ENCODE data around the gene UBTD1.
"Not testable (repeated sequence)": the region's sequence is repeated elsewhere in the genome, so short reads cannot be mapped to it uniquely, and the experiment has no call there.

Gene UBTD1

DNA sequence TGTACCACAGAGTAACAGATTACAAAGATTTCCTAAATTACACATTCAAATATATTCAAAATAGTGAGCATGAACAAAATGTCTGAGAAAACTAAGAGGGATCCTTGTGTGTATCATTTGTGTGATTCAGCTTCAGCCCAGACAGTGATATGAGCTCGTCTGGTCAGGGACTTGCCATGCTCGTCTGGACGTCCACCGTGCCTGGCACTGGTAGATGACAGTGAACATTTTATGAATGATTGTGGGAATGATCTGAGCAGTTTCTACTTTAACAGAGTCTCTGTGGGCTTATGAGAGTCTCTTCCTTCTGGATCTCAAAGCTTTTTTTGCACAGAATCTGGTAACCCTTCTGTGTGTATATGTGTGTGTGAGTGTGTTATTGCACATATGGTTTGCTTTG is 39.7 kb downstream of the UBTD1 start:
- DNase-seq (ENCODE audit: low read depth in 2 of 2), result no peak

DNA sequence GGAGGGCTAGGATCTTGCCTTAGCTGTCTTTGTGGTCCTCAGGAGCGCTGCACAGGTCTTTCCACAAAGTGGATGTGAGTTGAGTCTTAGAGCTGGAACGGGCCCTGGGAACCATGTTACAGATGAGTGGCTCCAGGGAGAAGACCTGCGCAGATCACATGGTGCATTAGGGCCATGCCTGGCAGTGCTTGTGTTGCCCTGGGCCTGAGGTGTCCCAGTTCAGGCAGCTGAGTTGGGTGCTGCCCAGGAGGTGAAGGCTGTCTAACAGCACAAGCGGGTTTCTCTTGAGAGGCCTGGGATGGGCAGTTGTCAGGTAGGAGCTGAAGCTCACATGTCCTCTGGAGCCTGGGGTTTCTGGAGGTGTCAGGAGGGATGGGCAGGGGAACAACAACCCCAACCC is 40.1 kb downstream of the UBTD1 start:
- no peak for DNase-seq (ENCODE audit: low read depth in 2 of 2)

DNA sequence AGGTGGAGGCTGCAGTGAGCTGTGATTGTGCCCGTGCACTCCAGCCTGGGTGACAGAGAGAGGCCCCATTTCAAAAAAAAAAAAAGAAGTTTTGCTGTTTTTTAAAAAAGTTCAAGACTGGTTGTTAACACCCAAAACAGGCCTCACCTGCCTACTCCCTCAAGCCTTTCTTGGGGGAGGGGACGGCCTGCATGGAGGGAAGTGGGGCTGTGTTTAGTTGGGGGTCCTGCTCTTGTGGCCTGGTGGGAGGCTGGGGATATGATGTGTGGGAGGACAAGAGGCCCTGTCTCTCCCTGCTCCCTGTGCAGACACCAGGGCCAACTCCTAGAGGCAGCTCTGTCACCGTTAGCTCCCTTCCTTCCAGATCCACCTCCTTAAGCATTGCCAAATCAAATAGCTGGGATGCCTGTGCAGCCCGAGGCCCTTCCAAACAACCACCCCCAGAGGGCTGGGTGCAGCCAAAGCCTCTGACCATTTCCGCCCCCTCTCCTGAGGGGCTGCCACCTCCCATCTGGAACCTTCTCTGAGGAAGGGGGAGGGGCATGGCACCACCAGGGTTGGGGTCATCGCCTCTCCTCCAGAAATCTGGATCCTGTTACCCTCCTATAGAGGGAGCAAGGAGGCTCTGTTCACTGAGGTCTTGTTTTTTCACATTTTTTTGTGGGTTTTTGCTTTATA is 40.9 kb downstream of the UBTD1 start:
- DNase-seq (ENCODE audit: low read depth in 2 of 2), result no peak

DNA sequence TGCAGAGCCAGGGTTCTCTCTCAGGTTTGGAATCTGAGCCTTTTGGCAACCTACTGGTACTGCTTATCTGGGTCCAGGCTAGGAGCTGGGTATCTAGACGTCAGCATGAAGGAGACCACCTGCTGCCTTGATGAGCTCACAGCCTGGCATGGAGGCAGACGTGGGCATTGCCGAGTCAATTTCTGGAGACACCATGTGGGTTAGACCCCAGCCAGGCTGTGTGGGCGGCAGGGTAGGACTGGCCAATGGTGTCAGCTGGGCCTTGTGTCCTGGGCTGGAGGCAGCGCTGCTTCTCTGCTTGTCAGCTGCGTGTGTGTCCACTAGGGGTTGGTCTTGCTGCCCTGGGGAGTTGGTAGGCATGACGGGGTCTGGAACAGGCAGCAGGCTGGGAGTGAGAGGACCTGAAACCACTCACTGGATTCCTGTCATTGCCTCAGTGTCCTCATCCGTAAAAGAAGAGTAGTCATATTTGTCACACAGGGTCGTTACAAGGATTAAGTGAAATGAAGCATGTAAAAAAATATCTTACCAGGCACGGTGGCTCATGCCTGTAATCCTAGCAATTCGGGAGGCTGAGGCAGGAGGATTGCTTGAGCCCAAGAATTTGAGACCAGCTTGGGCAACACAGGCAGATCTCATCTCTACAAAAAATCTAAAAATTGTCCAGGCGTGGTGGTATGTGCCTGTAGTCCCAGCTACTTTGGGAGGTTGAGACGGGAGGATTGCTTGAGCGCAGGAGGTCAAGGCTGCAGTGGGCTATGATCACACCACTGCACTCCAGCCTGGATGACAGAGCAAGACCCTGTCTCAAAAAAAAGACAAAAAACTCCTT is 42.2 kb downstream of the UBTD1 start:
- no peak for DNase-seq (ENCODE audit: low read depth in 2 of 2)

DNA sequence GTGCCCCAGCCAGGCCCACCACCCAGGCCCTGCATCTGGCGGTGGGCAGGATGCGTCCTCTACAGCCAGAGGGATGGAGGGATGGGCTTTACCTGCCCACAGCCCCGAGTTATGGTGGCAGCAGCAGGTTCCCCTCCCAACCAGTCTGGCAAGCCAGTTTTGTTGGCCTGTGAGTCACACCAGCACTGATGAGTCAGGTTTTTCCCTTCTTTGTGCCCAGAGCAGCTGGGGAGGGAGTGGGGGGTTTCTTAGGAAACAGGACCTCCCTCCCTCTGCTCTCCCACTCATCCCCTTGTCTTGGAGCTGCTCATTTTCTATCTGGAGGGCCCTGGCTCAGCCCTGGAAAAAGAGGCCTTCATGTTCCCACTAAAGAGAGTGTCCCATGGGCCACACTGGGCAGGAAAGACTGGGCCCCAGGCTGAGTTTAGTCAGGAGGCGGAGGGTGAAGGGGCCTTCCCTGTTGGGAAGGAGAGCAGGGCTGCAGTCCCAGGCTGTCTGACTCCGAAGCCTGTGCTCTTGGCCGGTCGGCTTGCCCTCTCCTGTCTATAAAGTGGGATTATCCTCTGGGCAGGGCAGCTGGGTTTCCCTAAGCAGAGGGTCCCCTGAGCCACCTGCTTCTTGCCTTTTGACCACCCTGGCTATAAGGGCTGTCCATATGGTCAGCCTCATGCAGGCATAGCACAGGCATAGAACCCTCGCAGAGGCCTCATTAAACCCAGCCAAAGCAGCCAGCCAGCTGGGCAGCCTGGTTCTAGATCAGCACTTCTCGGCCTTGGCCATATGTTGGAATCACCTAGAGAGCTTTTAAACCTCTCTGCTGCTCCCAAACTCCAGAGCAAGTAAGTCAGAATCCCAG is 43.7 kb downstream of the UBTD1 start:
- no peak for DNase-seq (ENCODE audit: low read depth in 2 of 2)

DNA sequence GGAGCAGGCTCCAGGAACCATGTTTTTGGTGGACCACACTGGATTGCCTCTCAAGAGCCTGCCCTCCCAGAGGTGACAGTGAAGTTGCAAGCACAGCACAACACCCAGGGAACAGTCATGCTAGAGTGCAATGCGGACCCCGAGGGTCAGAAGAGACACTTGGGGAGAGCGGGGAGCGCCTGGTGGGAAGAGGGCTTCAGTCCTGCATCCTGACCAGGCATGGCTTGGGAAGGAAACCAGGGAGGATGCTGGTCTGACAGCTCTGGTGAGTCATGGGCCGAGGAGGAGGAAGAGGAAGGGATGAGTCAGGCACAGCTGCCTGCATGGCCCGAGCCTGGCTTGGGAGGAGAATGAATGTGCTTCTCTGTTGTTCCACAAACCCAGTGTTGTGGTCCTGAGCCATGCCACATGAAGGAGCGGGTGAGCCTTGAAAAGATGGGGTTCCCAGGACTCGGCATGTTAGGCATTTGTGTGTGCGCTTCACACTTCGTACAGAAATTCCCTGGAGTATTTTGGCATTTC is 44.4 kb downstream of the UBTD1 start:
- peak in 1 of 2 donors; percentile 1 for DNase-seq (ENCODE audit: low read depth in 2 of 2)

DNA sequence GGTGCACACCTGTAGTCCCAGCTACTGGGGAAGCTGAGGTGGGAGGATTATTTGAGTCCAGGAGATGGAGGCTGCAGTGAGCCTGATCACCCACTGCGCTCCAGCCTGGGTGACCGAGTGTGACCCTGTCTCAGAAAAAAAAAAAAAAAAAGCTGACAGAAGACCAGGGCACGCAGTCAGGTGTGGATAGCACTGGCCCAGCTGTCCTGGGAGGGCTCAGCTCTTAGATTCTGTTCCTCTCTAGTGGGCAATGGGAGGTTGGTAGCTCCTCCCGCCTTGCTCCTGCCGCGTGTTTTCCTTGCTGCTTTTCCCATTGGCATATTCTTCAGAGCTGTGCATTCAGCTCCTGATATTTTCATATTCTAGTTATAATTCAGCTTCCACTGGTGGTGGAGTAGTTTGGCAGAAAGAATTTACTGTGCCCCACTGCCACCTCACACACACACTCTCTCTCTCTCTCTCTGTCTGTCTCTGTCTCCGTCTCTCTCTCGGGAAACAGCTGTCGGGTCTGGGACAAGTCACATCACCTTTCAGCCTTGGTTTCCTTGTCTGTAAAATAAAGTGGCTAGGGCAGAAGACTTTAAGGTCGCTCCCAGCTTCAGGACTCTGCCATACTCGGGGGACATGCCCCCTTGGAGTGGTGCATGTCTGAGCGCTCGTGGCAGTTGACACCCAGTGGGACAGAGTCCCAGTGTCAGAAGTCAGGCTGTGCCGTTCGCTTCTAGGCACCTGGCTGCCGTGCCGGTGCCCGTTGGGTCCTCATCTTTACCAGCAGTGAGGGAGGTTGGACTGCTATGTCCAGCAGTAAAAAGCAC is 47.9 kb downstream of the UBTD1 start:
- DNase-seq (ENCODE audit: low read depth in 2 of 2), result no peak

DNA sequence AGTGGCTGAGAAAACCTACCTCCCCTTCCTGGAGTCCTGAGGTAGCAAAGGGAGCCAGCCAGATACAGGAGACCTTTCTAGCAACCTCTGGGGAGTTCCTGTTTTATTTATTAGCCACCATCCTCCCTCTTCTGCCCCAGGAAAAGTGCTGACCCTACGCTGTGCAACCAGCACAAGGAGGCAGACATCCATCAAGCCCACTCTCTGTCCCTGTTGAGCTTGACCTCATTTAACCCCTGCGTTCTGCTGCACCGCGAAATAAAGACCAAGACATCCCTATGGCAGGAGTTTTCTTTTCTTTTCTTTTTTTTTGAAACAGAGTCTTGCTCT is 48.5 kb downstream of the UBTD1 start:
- DNase-seq (ENCODE audit: low read depth in 2 of 2), result no peak

DNA sequence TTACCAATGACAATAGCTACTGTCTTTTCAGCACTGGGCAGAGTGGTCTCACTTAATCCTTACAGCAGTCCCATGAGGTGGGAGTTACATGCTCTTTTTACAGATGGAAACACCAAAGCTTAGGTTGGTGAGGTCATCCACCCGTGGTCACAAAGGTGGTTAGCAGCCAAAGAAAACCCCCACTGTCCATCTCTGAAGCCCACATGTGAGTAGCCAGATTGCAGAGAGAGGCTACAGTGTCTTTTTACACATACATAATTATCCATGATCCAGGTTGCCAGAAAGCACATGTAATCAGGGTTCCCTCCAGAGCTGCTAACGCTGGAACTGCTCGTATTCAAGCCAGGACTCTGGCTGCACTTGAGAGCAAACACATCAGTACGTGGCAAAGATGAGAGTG is 49.2 kb downstream of the UBTD1 start:
- DNase-seq (ENCODE audit: low read depth in 2 of 2), result no peak

DNA sequence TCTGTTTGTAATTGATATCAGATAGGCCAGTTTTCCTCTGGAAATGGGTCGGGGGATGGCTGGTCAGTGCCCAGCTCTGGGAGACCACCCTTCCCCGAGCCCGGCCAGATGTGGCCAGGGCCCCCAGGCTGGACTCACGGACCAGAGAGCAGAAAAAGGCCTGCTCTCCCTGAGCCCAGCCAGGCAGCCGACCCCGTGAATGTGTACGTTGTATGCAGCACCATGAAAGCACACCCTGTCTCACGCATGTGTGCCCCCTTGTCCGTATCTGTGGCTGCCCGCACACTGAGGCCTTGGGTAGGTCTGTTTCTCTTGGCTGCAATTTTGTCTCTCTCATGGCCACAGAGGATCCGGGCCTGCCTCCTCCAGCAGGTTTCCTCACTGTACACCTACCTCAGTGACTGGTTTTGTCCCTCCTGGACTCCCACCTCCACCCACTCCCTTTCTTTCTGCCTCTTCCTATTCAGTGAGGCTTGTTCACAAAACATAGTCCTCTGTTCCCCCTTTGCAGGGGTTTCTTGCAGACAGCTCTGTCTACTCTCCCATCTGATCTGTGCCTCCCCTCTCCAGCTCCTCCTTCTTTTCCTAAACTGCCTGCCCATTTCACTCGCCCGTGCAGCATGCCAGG is 50.2 kb downstream of the UBTD1 start:
- no peak for DNase-seq (ENCODE audit: low read depth in 2 of 2)

DNA sequence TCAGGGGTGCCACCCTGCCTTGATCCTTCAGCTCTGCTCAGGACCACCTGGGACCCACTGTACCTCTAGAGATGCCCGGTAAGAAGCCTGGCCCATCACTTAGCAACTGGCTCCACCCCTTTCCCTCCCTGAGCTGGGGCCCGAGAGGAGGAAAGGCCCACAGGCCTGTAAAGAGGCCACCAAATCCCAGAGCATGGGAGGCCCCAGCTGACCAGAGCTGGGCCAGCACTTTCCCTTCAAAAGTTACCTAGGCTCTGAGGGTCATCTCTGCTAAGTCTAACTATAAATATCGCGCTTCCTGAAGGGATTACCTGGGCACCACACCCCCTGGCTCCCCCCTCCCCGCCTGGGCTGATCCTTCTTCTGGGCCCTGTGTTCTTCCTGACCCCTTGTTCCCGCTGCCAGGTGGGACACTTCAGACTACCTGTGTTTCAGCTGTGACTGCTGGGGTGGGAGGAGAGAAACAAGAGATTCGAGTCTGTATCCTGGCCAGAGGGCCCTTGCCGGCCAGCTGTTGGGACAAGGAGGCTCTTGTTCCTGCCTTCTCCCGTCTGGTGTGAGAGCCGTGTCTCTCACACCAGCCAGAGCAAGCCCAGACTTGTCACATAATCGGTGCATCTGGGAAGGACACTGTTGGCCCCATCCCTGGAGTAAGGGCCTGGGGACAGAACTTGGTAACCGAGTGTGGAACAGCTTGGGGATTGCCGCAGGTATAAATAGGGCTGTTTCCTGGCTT is 51.0 kb downstream of the UBTD1 start:
- DNase-seq (ENCODE audit: low read depth in 2 of 2), result no peak

DNA sequence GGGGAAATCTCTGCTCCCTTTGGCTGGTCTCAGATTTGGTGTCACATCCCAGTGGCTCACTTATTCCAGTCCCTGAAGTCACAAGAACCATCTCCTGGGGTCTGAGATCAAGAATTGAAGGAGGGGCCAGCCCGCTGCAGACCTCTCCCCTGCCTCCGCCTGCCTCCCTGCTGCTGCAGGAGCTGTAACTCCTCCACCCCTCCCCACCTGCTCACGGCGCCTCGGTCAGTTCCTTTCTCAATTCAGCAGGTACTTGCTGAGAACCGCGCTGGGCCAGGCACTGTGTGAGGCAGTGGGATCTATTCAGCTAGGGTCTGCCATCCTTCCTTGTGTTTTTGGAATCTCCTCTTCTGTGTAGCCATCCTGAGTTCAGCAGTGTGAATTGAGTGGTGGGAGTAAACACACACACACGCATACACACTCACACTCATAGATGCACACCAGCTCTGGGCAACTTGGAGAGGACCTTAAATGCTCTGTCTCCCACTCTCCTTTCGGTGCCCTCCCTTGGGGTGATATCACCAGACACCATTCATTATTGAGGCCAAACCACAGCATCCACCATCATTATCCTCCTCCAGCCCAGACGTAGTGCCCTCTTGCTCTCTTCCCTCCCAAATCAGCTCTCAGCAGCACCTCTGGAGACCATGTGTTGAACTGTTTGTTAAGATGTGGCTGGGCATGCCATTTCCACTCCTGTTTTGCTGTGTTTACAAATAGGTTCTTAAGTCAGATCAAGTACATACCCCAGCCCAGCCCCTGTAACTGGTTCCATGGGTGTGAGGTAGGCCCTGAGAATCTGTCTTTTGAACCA is 51.8 kb downstream of the UBTD1 start:
- no peak for DNase-seq (ENCODE audit: low read depth in 2 of 2)

DNA sequence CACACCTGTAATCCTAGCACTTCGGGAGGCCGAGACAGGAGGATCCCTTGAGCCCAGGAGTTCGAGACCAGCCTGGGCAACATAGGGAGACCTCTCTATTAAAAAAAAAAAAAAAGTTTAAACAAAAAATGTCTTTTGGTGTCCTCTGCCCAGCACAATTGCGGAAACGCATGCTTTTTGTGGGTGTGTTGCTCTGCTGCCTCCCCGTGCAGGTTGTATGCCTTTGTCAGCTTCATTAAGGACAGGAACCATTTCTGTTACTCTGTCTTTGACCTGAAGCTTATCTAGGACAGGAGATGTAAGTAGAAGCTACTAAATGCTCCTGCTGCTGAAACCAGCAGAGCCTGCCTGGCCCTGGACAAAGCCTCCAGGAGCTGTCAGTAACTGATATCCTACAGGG is 52.5 kb downstream of the UBTD1 start:
- no peak for DNase-seq (ENCODE audit: low read depth in 2 of 2)

DNA sequence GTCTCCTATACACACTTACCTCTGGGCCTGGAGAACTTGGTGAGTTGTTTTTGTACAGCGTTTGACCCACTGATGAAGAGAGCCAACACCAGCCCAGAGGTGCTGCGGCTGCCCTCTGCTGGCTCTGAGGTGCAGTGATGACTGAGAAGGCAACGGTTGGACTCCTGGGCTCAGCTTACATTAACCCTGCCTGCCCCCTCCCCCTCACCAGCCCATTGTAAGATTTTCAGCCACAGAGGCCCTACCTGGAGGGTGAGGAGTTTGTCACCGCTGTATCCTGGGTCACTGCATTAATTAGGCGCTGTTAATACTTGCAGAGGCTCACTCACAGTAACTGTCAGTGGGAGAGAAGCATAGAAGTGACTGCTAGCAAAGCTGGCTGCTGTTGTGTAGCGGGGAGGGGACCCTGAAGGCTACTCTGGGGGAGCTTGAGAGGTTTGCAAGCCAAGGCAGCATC is 54.9 kb downstream of the UBTD1 start:
- DNase-seq (ENCODE audit: low read depth in 2 of 2), result peak; percentile 27 to 42

DNA sequence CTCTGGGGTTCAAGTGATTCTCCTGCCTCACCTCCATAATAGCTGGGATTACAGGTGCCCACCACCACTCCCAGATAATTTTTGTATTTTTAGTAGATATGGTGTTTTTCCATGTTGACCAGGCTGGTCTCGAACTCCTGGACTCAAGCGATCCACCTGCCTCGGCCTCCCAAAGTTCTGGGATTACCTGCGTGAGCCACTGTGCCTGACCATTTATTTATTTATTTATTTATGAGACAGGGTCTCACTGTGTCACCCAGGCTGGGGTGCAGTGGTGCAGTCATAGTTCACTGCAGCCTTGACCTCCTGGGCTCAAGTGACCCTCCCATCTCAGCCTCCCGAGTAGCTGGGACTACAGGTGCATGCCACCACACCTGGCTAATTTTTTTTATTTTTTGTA is 55.6 kb downstream of the UBTD1 start:
- DNase-seq (ENCODE audit: low read depth in 2 of 2), result not testable (repeated sequence)

DNA sequence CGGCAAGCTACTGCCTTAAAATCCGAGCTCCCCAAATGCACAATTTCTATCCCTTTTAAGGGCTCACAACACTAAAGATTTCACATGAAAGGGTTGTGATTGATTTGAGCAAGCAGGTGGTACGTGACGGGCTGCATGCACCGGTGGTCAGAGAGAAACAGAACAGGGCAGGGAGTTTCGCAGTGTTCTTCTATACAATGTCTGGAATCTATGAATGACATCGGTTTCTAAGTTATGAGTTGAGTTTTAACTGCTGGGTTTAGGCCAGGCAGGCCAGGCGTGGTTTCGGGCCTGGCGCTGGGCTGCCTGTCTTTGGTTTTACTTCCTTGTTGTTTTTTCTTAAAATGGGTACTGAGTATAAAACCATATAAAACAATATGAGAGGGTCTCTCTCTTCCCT is 56.8 kb downstream of the UBTD1 start:
- DNase-seq (ENCODE audit: low read depth in 2 of 2), result not testable (repeated sequence)

DNA sequence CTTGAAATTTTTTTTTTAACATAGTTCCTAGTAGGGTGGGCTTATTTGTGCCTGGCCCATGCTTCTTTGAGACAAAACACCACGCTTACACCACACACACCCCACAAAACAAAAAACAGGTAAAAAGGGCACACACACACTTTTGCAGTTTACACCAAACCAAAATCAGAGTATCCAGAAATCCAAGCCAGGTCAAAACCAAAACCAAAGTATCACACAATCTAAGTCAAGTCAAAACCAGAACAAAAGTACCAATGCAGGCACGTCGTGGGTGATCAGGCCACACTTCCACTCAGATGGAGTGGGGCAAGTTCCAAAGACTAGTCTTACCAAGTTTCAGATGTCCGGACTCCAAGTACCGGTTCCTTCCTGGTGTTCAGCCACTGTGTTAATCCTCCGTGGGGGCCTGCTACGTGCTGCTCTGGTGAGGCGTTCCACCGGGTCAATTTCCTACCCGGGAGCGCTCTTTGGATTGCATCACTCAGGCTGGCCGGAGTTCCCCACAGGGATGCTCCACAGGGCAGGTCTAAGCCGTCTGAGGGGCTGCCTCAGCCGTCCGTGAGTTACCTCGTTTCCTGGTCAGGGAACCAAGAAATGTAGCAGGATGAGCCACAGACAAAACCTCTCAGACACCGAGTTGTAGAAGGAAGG is 62.1 kb downstream of the UBTD1 start:
- DNase-seq (ENCODE audit: low read depth in 2 of 2), result not testable (repeated sequence)

DNA sequence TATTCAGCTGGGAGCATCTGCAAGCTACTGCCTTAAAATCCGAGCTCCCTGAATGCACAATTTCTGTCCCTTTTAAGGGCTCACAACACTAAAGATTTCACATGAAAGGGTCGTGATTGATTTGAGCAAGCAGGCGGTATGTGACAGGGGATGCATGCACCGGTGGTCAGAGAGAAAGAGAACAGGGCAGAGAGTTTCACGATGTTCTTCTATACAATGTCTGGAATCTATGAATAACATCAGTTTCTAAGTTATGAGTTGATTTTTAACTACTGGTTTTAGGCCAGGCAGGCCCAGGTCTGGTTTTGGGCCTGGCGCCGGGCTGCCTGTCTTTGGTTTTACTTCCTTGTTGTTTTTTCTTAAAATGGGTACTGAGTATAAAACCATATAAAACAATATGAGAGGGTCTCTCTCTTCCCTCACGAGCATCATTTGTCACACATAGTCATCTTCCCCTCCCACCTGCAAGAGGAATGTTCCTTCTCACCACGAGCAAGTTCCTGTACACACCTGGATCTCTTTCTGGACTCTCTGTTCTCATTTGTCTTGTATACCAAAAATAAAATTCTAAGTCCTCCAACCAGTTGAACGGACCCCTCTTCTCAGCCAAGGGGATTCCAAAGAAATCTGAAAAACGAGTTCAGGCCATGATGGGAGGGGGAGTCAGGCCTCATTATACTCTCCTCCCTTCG is 62.8 kb downstream of the UBTD1 start:
- DNase-seq (ENCODE audit: low read depth in 2 of 2), result not testable (repeated sequence)

Measured in stimulated activated CD8-positive, alpha-beta memory T cell treated with anti-CD3 and anti-CD28 coated beads, Interleukin-2, amount 100 ng/mL, for 1 hour (primary cell).